A673 (cell line): ENCODE measurements around the gene CLEC3A. TPM values are rescaled to one million over a fixed set of nuclear protein-coding genes. Genes with fewer than 3 reads are reported as not detected.

Experiments
- BruUV-seq: library from RNA; stranded (reverse); fragments of 400-500 nt; replicated peaks from 2 replicates; lab custom pipeline; 2021; lab: Mats Ljungman, UMichigan
- CTCF ChIA-PET: fragments of 300-600 bp; sonication (Branson Sonifier 250); formaldehyde crosslinking; loops from one replicate; lab custom pipeline; 2022; ENCODE audit warnings: antibody characterized with exemption; lab: Charles Lee
- POLR2A ChIA-PET: fragments of 300-600 bp; sonication (Branson Sonifier 250); formaldehyde crosslinking; loops from one replicate; lab custom pipeline; 2022; ENCODE audit warnings: antibody characterized with exemption; ENCODE audit not compliant: low non-redundant PET; lab: Charles Lee
- DNase-seq: peaks from one replicate; pipeline ENCODE4 v3.0.0-alpha.2; 2015; ENCODE audit warnings: low spot score
- H3K27ac ChIP-seq: fragments of 200-600 bp; sonication (generic); 2 replicates; pipeline ENCODE4 v1.5.1; 2016; ENCODE audit warnings: mixed run types, low read depth, mild to moderate bottlenecking, mixed read lengths, antibody characterized with exemption, low read length; ENCODE audit not compliant: poor library complexity, severe bottlenecking
- H3K27me3 ChIP-seq: fragments of 200-600 bp; sonication (generic); replicated peaks from 2 replicates; pipeline ENCODE4 v1.6.1; 2017; ENCODE audit warnings: mixed run types, low read depth, mild to moderate bottlenecking, mixed read lengths, antibody characterized with exemption, low read length; ENCODE audit not compliant: insufficient read depth, poor library complexity
- H3K36me3 ChIP-seq: fragments of 200-600 bp; sonication (generic); 2 replicates; pipeline ENCODE4 v1.6.1; 2016; ENCODE audit warnings: mixed run types, mild to moderate bottlenecking, mixed read lengths, antibody characterized with exemption, low read length; ENCODE audit not compliant: insufficient read depth, poor library complexity, severe bottlenecking
- H3K4me1 ChIP-seq: fragments of 200-600 bp; sonication (generic); 2 replicates; pipeline ENCODE4 v1.6.1; 2017; ENCODE audit warnings: mixed run types, mild to moderate bottlenecking, mixed read lengths, antibody characterized with exemption, low read length; ENCODE audit not compliant: insufficient read depth, poor library complexity, severe bottlenecking
- H3K4me3 ChIP-seq: fragments of 200-600 bp; sonication (generic); 2 replicates; pipeline ENCODE4 v1.5.1; 2016; ENCODE audit warnings: low read depth, mixed run types, mild to moderate bottlenecking, mixed read lengths, low read length; ENCODE audit not compliant: poor library complexity, severe bottlenecking
- H3K9me3 ChIP-seq: fragments of 200-600 bp; sonication (generic); 2 replicates; pipeline ENCODE4 v1.6.1; 2016; ENCODE audit warnings: mixed run types, low read depth, mild to moderate bottlenecking, mixed read lengths, antibody characterized with exemption, low read length; ENCODE audit not compliant: poor library complexity, severe bottlenecking
- CTCF ChIP-seq: fragments of 300-800, 200-600 bp; sonication (generic); conservative IDR thresholded peaks from 2 replicates; pipeline ENCODE4 v1.5.1; 2017; ENCODE audit warnings: low read depth, mild to moderate bottlenecking, antibody characterized with exemption, low read length, moderate library complexity, mixed read lengths
- EZH2 ChIP-seq: fragments of 200-600 bp; sonication (generic); IDR thresholded peaks from 2 replicates; pipeline ENCODE4 v1.6.1; 2017; ENCODE audit warnings: borderline replicate concordance, low read depth, mild to moderate bottlenecking, mixed read lengths, antibody characterized with exemption, low read length; ENCODE audit not compliant: poor library complexity, severe bottlenecking
- intact Hi-C: fragments of 100-400 bp; cut with micrococcal nuclease; formaldehyde crosslinking; loops from one replicate; pipeline ENCODE4 v1.10.0; 2022; ENCODE audit not compliant: unreplicated experiment
- total RNA-seq: library from RNA; stranded (reverse); gene quantifications from 2 replicates; pipeline ENCODE4 v1.2.3, GENCODE V29; 2021

Gene CLEC3A
- total RNA-seq, 1 experiment from 2014 or later, result not detected

GRCh38 chr16:77993111-77993985 is 29.0 kb upstream of the CLEC3A start:
- intact Hi-C loops, result no loop called here
- BruUV-seq, result no TSS peak
- DNase-seq, result peak; percentile 65
- Histone ChIP-seq H3K4me1 (no peaks in the 10 kb centered on the region), H3K9me3 (peaks cover 8% of the 10 kb centered on the region), H3K4me3 (no peak overlapping the region), H3K27me3 (no peaks in the 10 kb centered on the region), H3K36me3 (no peaks in the 10 kb centered on the region), H3K27ac (peak overlapping the region; percentile 40)
- CTCF ChIA-PET, result interaction anchor here (0.5 to 0.6 kb wide), 2 partner anchors 105 to 1293 kb away, joined by 3 to 10 read pairs; no protein-coding TSS in a partner anchor
- POLR2A ChIA-PET, result interaction anchor here (0.6 kb wide), 1 partner anchor 35 kb away, joined by 3 read pairs; no protein-coding TSS in a partner anchor
- TF ChIP-seq CTCF (no peak), EZH2 (no peak)

- no peak overlapping the region for H3K4me3 ChIP-seq
- CTCF ChIA-PET, result no interaction called here
- no peaks in the 10 kb centered on the region for H3K36me3 ChIP-seq
- H3K27ac ChIP-seq, result no peak overlapping the region
- no peak for TF ChIP-seq CTCF
- TF ChIP-seq EZH2, result no peak
- POLR2A ChIA-PET, result no interaction called here
- intact Hi-C loops, result no loop called here
- peaks cover 8% of the 10 kb centered on the region for H3K9me3 ChIP-seq
- H3K4me1 ChIP-seq, result no peaks in the 10 kb centered on the region
- no peak for DNase-seq
- no peaks in the 10 kb centered on the region for H3K27me3 ChIP-seq
- BruUV-seq, result no TSS peak
These were observed 26.4 kb upstream of the CLEC3A start for GRCh38 chr16:77995843-77996455.

- no peak overlapping the region for H3K27ac ChIP-seq
- H3K36me3 ChIP-seq, result no peaks in the 10 kb centered on the region
- TF ChIP-seq EZH2 (no peak), CTCF (no peak)
- H3K27me3 ChIP-seq, result no peaks in the 10 kb centered on the region
- H3K4me3 ChIP-seq, result no peak overlapping the region
- H3K9me3 ChIP-seq, result peaks cover 8% of the 10 kb centered on the region
- no TSS peak for BruUV-seq
- no peak for DNase-seq
- intact Hi-C loops, result no loop called here
- POLR2A ChIA-PET, result no interaction called here
- H3K4me1 ChIP-seq, result no peaks in the 10 kb centered on the region
- CTCF ChIA-PET, result no interaction called here
These were observed 23.9 kb upstream of the CLEC3A start for GRCh38 chr16:77998350-77999023.
